Liver (tissue), 9 donors: ENCODE results near the gene GPR32. TPM values are rescaled to one million over a fixed set of nuclear protein-coding genes. Genes with fewer than 3 reads are reported as not detected.

Experiments
- DNase-seq: peaks from one replicate; pipeline ENCODE4 v3.0.0-alpha.2; 2017; ENCODE audit warnings: low spot score
- H3K27ac ChIP-seq, 2 donors: one replicate each; pipeline ENCODE4 v1.7.0; 2013; ENCODE audit warnings: inconsistent platforms in 2 of 2, low read length in 2 of 2, control low read depth in 1 of 2, low read depth in 1 of 2, mild to moderate bottlenecking in 1 of 2
- H3K27me3 ChIP-seq, 4 donors: one replicate each; pipeline versions ENCODE4 v1.6.1 to v1.7.0; 2013; ENCODE audit warnings: low read length in 3 of 4, inconsistent platforms in 1 of 4, mild to moderate bottlenecking in 1 of 4, moderate library complexity in 1 of 4; ENCODE audit not compliant: control insufficient read depth in 4 of 4, insufficient read depth in 4 of 4
- H3K36me3 ChIP-seq, 4 donors: one replicate each; pipeline versions ENCODE4 v1.6.1 to v1.7.0; 2013; ENCODE audit warnings: low read length in 3 of 4, mild to moderate bottlenecking in 3 of 4, low read depth in 1 of 4, moderate library complexity in 1 of 4; ENCODE audit not compliant: control insufficient read depth in 4 of 4, insufficient read depth in 3 of 4
- H3K4me1 ChIP-seq, 4 donors: one replicate each; pipeline versions ENCODE4 v1.6.1 to v1.7.0; 2013; ENCODE audit warnings: low read length in 3 of 4, mild to moderate bottlenecking in 3 of 4, moderate library complexity in 1 of 4; ENCODE audit not compliant: control insufficient read depth in 4 of 4, insufficient read depth in 4 of 4
- H3K4me3 ChIP-seq, 3 donors: one replicate each; pipeline versions ENCODE4 v1.6.1 to v1.7.0; 2013; ENCODE audit warnings: low read length in 3 of 3, control low read depth in 1 of 3, low read depth in 1 of 3, mild to moderate bottlenecking in 1 of 3
- H3K9ac ChIP-seq, 2 donors: one replicate each; pipeline ENCODE4 v1.7.0; 2013; ENCODE audit warnings: low read length in 2 of 2, mild to moderate bottlenecking in 2 of 2, moderate library complexity in 2 of 2, control low read depth in 1 of 2, low read depth in 1 of 2
- H3K9me3 ChIP-seq, 4 donors: one replicate each; pipeline versions ENCODE4 v1.6.1 to v1.7.0; 2013; ENCODE audit warnings: low read length in 3 of 4; ENCODE audit not compliant: control insufficient read depth in 4 of 4
- ATF3 ChIP-seq: IDR thresholded peaks from 2 replicates; pipeline ENCODE4 v1.6.1; 2016; ENCODE audit warnings: antibody characterized with exemption
- CTCF ChIP-seq: fragments of 150-350 bp; IDR thresholded peaks from 2 replicates; pipeline ENCODE4 v1.5.1; 2017; ENCODE audit warnings: improper control_type of control experiment, low read depth, low read length; ENCODE audit not compliant: missing input control
- EGR1 ChIP-seq, 2 donors: IDR thresholded peaks; 2 replicates each; pipeline ENCODE4 v1.6.1; 2016 to 2018; ENCODE audit warnings: antibody characterized with exemption in 2 of 2, low read depth in 2 of 2
- FOXA1 ChIP-seq: IDR thresholded peaks from 2 replicates; pipeline ENCODE4 v1.6.1; 2016; ENCODE audit warnings: antibody characterized with exemption
- FOXA2 ChIP-seq: IDR thresholded peaks from 2 replicates; pipeline ENCODE4 v1.6.1; 2016; ENCODE audit warnings: antibody characterized with exemption
- GABPA ChIP-seq, 2 donors: IDR thresholded peaks in 1 of 2; conservative IDR thresholded peaks in 1 of 2; 2 replicates each; pipeline ENCODE4 v1.6.1; 2016; ENCODE audit warnings: antibody characterized with exemption in 2 of 2, mild to moderate bottlenecking in 1 of 2, moderate library complexity in 1 of 2
- HNF4A ChIP-seq, 2 donors: conservative IDR thresholded peaks; 2 replicates each; pipeline ENCODE4 v1.6.1; 2016; ENCODE audit warnings: antibody characterized with exemption in 2 of 2, mild to moderate bottlenecking in 2 of 2
- HNF4G ChIP-seq: IDR thresholded peaks from 2 replicates; pipeline ENCODE4 v1.6.1; 2016; ENCODE audit warnings: antibody characterized with exemption
- JUND ChIP-seq, 2 donors: IDR thresholded peaks; 2 replicates each; pipeline ENCODE4 v1.6.1; 2016; ENCODE audit warnings: antibody characterized with exemption in 2 of 2
- MAX ChIP-seq: IDR thresholded peaks from 2 replicates; pipeline ENCODE4 v1.6.1; 2016; ENCODE audit warnings: antibody characterized with exemption
- NR2F2 ChIP-seq: IDR thresholded peaks from 2 replicates; pipeline ENCODE4 v1.6.1; 2016; ENCODE audit warnings: antibody characterized with exemption
- RAD21 ChIP-seq, 2 donors: IDR thresholded peaks; 2 replicates each; pipeline ENCODE4 v1.6.1; 2016; ENCODE audit warnings: antibody characterized with exemption in 2 of 2, mild to moderate bottlenecking in 2 of 2
- REST ChIP-seq: IDR thresholded peaks from 2 replicates; pipeline ENCODE4 v1.6.1; 2016; ENCODE audit warnings: antibody characterized with exemption, mild to moderate bottlenecking
- RXRA ChIP-seq, 2 donors: IDR thresholded peaks; 2 replicates each; pipeline ENCODE4 v1.6.1; 2017 to 2018; ENCODE audit warnings: antibody characterized with exemption in 2 of 2, mild to moderate bottlenecking in 1 of 2
- SP1 ChIP-seq: IDR thresholded peaks from 2 replicates; pipeline ENCODE4 v1.6.1; 2018; ENCODE audit warnings: antibody characterized with exemption, mild to moderate bottlenecking
- TAF1 ChIP-seq: conservative IDR thresholded peaks from 2 replicates; pipeline ENCODE4 v1.6.1; 2016; ENCODE audit warnings: antibody characterized with exemption, mild to moderate bottlenecking
- YY1 ChIP-seq: IDR thresholded peaks from 2 replicates; pipeline ENCODE4 v1.6.1; 2016; ENCODE audit warnings: antibody characterized with exemption, mild to moderate bottlenecking
- ZBTB33 ChIP-seq: IDR thresholded peaks from 2 replicates; pipeline ENCODE4 v1.6.1; 2016; ENCODE audit warnings: antibody characterized with exemption
- WGBS: extraction: QIAGEN DNeasy Blood & Tissue Kit; methylation state at CpG from one replicate; pipeline ENCODE4 v1.1.7; 2013; 5-methylcytosine and 5-hydroxymethylcytosine counted together
- polyA plus RNA-seq, 2 donors: library from polyadenylated mRNA; stranded (reverse) in 1 of 2; unstranded in 1 of 2; fragments of 200-250 nt in 1 of 2; fragments of >200 nt in 1 of 2; fragmentation: Nextera tagmentation in 1 of 2; extraction: Ambion mirVana in 1 of 2; gene quantifications; one replicate each; pipeline versions ENCODE4 v1.2.1 to v1.2.3, GENCODE V29; 2013 to 2015
- total RNA-seq, 2 donors: library from RNA; depleted of rRNA; stranded (reverse); fragments of >200 nt; gene quantifications; one replicate each; pipeline ENCODE4 v1.2.3, GENCODE V29; 2014
- donor health status: healthy.
- donor health status: healthy.
- donor health status: healthy.
- donor health status: healthy.
- donor health status: healthy.

The GPR32 gene
- total and polyA plus RNA-seq, 4 donors = not detected

- TF ChIP-seq REST = no peak
- no peak for TF ChIP-seq FOXA1
- no peak for TF ChIP-seq NR2F2
- no peak for TF ChIP-seq EGR1 (IDR thresholded peaks at IDR 0.05; ENCODE audit: low read depth in 2 of 2)
- TF ChIP-seq RXRA (IDR thresholded peaks at IDR 0.05) = no peak
- no peak for TF ChIP-seq GABPA (IDR thresholded peaks at IDR 0.05 in 1 of 2, conservative IDR thresholded peaks at IDR 0.05 in 1 of 2)
Observed at GRCh38 chr19:50735869-50736268, 34.4 kb upstream of the GPR32 start (continued).

- TF ChIP-seq CTCF = no peak
- no peak for TF ChIP-seq ZBTB33
- no peak for TF ChIP-seq NR2F2
- no peak for TF ChIP-seq ATF3
- no peak for TF ChIP-seq JUND (IDR thresholded peaks at IDR 0.05)
- TF ChIP-seq MAX = no peak
- TF ChIP-seq HNF4A (conservative IDR thresholded peaks at IDR 0.05) = no peak
- no peak for TF ChIP-seq RAD21 (IDR thresholded peaks at IDR 0.05)
- no peak for TF ChIP-seq FOXA1
- no peak for TF ChIP-seq FOXA2
- TF ChIP-seq REST = no peak
- TF ChIP-seq HNF4G = no peak
- no peak for TF ChIP-seq YY1
- TF ChIP-seq EGR1 (IDR thresholded peaks at IDR 0.05; ENCODE audit: low read depth in 2 of 2) = no peak
- no peak for TF ChIP-seq RXRA (IDR thresholded peaks at IDR 0.05)
- no peak for TF ChIP-seq TAF1
- TF ChIP-seq SP1 = no peak
- TF ChIP-seq GABPA (IDR thresholded peaks at IDR 0.05 in 1 of 2, conservative IDR thresholded peaks at IDR 0.05 in 1 of 2) = no peak
- Histone ChIP-seq H3K9ac (no peak overlapping the region), H3K9me3 (no peaks in the 10 kb centered on the region), H3K4me1 (no peaks in the 10 kb centered on the region), H3K27ac (no peak overlapping the region), H3K27me3 (peaks cover 0 to 19% (median 6%) of the 10 kb centered on the region in 4 donors), H3K4me3 (no peak overlapping the region), H3K36me3 (no peaks in the 10 kb centered on the region)
- 52% methylated on average over 5 of the region's 5 CpGs for WGBS
- no peak for DNase-seq
Observed at GRCh38 chr19:50736338-50736737, 33.9 kb upstream of the GPR32 start.
